Endodermal cell (in vitro differentiated cells): ENCODE measurements around the gene ASCL2. TPM values are rescaled to one million over a fixed set of nuclear protein-coding genes. Genes with fewer than 3 reads are reported as not detected.

Experiments used
- DNase-seq: peaks from one replicate; pipeline ENCODE4 v3.0.0-alpha.2; 2017
- H3K27ac ChIP-seq: 2 replicates; pipeline ENCODE4 v1.5.1; 2013; ENCODE audit warnings: mild to moderate bottlenecking, low read depth, low read length, moderate library complexity
- H3K27me3 ChIP-seq: 2 replicates; pipeline ENCODE4 v1.6.1; 2013; ENCODE audit warnings: mild to moderate bottlenecking, low read length, moderate library complexity; ENCODE audit not compliant: insufficient read depth, control insufficient read depth, poor library complexity, severe bottlenecking
- H3K36me3 ChIP-seq: 2 replicates; pipeline ENCODE4 v1.7.0; 2013; ENCODE audit warnings: mild to moderate bottlenecking, low read length, moderate library complexity; ENCODE audit not compliant: control insufficient read depth, insufficient read depth
- H3K4me1 ChIP-seq: one replicate; pipeline ENCODE4 v1.7.0; 2013; ENCODE audit warnings: low read length; ENCODE audit not compliant: control insufficient read depth, insufficient read depth
- H3K4me3 ChIP-seq: 2 replicates; pipeline ENCODE4 v1.5.1; 2013; ENCODE audit warnings: mild to moderate bottlenecking, low read length, moderate library complexity
- H3K9ac ChIP-seq: 2 replicates; pipeline ENCODE4 v1.6.1; 2013; ENCODE audit warnings: mild to moderate bottlenecking, low read length, moderate library complexity; ENCODE audit not compliant: poor library complexity, severe bottlenecking; ENCODE audit errors: extremely low read depth
- H3K9me3 ChIP-seq: 2 replicates; pipeline ENCODE4 v1.6.1; 2013; ENCODE audit warnings: mild to moderate bottlenecking, low read length, moderate library complexity; ENCODE audit not compliant: control insufficient read depth
- H3K27ac Mint-ChIP-seq: 2 replicates; pipeline ENCODE4 v1.8.0; 2020; ENCODE audit warnings: mixed read lengths
- H3K27me3 Mint-ChIP-seq: 2 replicates; pipeline ENCODE4 v1.8.0; 2021; ENCODE audit warnings: mild to moderate bottlenecking, mixed read lengths; ENCODE audit not compliant: insufficient read depth
- H3K36me3 Mint-ChIP-seq: 2 replicates; pipeline ENCODE4 v1.8.0; 2020; ENCODE audit warnings: low read depth, mixed read lengths
- H3K4me1 Mint-ChIP-seq: 2 replicates; pipeline ENCODE4 v1.8.0; 2020; ENCODE audit warnings: mixed read lengths
- H3K4me3 Mint-ChIP-seq: 2 replicates; pipeline ENCODE4 v1.8.0; 2020; ENCODE audit warnings: mild to moderate bottlenecking, moderate library complexity, mixed read lengths
- H3K9me3 Mint-ChIP-seq: 2 replicates; pipeline ENCODE4 v1.8.0; 2020; ENCODE audit warnings: mild to moderate bottlenecking, mixed read lengths
- CTCF ChIP-seq: fragments of 200-600 bp; sonication (generic); conservative IDR thresholded peaks from 2 replicates; pipeline ENCODE4 v1.5.0; 2021; ENCODE audit warnings: antibody characterized with exemption, mild to moderate bottlenecking
- WGBS, 2 experiments: methylation state at CpG; one replicate each; pipeline versions ENCODE4 v1.1.5 to v1.1.7; 2013; ENCODE audit warnings: missing lambda C conversion rate in 2 of 2, mixed read lengths in 1 of 2; ENCODE audit not compliant: insufficient coverage in 1 of 2, insufficient read length in 1 of 2; 5-methylcytosine and 5-hydroxymethylcytosine counted together
- total RNA-seq, 2 donors: library from RNA; stranded (reverse); fragmentation: NEBNext Ultra II Directional in 1 of 2; extraction: Animal tissue kit (Norgen Biotek cat#: 25700) in 1 of 2; gene quantifications; 2 replicates in 1 of 2; 3 replicates in 1 of 2; pipeline ENCODE4 v1.2.1, GENCODE V29; 2021

ASCL2 gene
- total RNA-seq, 2 donors from 2014 or later = not detected

GRCh38 chr11:2267306-2267850 is 3.0 kb downstream of the ASCL2 start:
- no peaks in the 10 kb centered on the region for H3K4me1 ChIP-seq
- H3K4me1 Mint-ChIP-seq = no peaks in the 10 kb centered on the region
- 86 to 88% methylated on average over 9 to 12 of the region's 12 CpGs for WGBS, 2 experiments
- no peak overlapping the region for H3K9ac ChIP-seq
- H3K27ac ChIP-seq = no peak overlapping the region
- no peaks in the 10 kb centered on the region for H3K9me3 ChIP-seq
- no peaks in the 10 kb centered on the region for H3K36me3 Mint-ChIP-seq
- peaks cover 4% of the 10 kb centered on the region for H3K9me3 Mint-ChIP-seq
- peak; percentile 35 for DNase-seq
- H3K27me3 ChIP-seq = peaks cover 81% of the 10 kb centered on the region
- H3K36me3 ChIP-seq = no peaks in the 10 kb centered on the region
- H3K4me3 ChIP-seq = no peak overlapping the region
- peaks cover 76% of the 10 kb centered on the region for H3K27me3 Mint-ChIP-seq
- no peak for TF ChIP-seq CTCF
- H3K4me3 Mint-ChIP-seq = no peak overlapping the region
- H3K27ac Mint-ChIP-seq = no peak overlapping the region

DNA sequence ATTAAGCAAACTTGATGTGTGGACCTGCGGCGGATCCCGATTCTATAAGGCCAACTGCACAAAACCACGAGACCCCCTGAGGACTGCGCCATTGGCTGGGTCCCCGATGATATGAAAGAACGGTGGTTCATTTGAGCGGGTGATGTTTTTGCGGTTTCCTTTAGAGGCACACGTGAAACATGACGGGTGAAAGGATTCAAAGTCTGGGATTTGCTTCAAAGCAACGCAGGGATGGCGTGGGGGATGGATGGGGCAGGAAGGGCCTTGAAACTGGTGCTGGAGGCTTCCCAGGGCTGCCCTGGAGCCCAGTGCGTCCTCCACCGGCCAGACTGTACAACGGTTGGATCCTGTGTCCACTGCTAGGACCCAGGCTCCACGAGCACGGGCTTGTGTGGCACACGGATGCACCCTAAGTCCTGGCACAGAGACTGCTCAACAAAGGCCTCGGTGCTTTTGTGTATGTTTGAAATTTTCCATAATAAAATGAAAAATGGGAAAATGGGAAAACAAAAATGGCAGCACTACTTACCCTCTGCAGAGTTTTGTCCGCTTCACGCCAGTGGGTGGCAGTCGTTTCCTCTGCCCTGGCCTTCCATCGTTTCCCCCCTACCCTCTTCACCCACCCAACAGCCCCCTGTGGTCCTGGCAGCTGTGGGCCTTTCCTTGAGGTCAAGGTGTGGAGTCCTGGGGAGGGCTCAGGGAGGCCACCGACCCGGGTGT is 3.6 kb downstream of the ASCL2 start:
- Mint-ChIP-seq H3K27ac (no peak overlapping the region), H3K4me1 (no peaks in the 10 kb centered on the region), H3K36me3 (no peaks in the 10 kb centered on the region), H3K9me3 (peaks cover 3% of the 10 kb centered on the region), H3K27me3 (peaks cover 72% of the 10 kb centered on the region), H3K4me3 (no peak overlapping the region)
- DNase-seq = no peak
- peaks cover 74% of the 10 kb centered on the region for H3K27me3 ChIP-seq
- no peak overlapping the region for H3K9ac ChIP-seq
- no peaks in the 10 kb centered on the region for H3K9me3 ChIP-seq
- TF ChIP-seq CTCF = no peak
- H3K27ac ChIP-seq = no peak overlapping the region
- no peaks in the 10 kb centered on the region for H3K36me3 ChIP-seq
- no peaks in the 10 kb centered on the region for H3K4me1 ChIP-seq
- H3K4me3 ChIP-seq = no peak overlapping the region
- WGBS, 2 experiments = 93 to 96% methylated on average over 18 to 26 of the region's 26 CpGs

DNA sequence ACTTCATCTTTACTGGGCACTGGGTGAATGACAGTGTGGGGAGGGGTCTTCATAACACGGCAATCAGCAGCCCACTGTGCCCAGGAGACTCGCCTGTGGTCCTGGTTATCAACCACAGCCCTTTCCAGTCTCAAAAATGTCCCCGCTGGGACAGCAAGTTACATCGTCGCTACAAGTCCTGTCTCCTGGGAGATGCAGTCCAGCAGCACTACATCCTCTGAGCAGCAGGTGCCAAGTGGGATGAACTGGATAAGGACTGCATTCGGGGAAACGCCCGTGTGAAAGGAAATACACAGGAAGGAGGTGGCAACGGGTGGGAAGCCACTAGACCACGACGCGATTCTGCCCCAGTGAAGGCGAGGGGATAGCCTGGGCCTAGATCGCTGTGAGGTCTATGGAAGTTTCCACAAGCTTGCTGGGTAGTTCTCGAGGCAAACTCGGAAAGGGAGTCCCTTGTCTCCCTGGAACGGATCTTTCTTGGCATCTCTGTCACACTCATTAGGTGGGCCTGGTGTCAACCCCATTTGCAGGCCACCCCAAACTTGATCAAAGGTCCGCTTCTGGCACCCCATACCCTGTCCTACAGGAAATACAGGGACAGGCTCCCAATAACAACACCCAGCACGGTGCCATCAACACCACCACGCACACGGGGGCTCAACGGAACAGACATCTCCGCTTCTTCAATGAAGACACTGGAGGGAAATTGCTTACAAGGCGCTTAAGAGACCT is 4.4 kb downstream of the ASCL2 start:
- TF ChIP-seq CTCF = no peak
- H3K4me1 ChIP-seq = no peaks in the 10 kb centered on the region
- no peaks in the 10 kb centered on the region for H3K36me3 Mint-ChIP-seq
- no peak overlapping the region for H3K9ac ChIP-seq
- no peak overlapping the region for H3K4me3 Mint-ChIP-seq
- no peak overlapping the region for H3K27ac ChIP-seq
- H3K9me3 ChIP-seq = no peaks in the 10 kb centered on the region
- H3K27me3 ChIP-seq = peaks cover 67% of the 10 kb centered on the region
- no peak overlapping the region for H3K4me3 ChIP-seq
- DNase-seq = peak; percentile 29
- H3K4me1 Mint-ChIP-seq = no peaks in the 10 kb centered on the region
- H3K27me3 Mint-ChIP-seq = peaks cover 65% of the 10 kb centered on the region
- no peaks in the 10 kb centered on the region for H3K36me3 ChIP-seq
- 92% methylated on average over 23 to 24 of the region's 24 CpGs for WGBS, 2 experiments
- H3K9me3 Mint-ChIP-seq = peaks cover 2% of the 10 kb centered on the region
- H3K27ac Mint-ChIP-seq = no peak overlapping the region
